HepG2 (cell line): Measurements from ENCODE around the gene USP7. TPM values are rescaled to one million over a fixed set of nuclear protein-coding genes. Genes with fewer than 3 reads are reported as not detected.
A peak's percentile ranks its signal among the peaks of the same experiment; 100 is the strongest.

Experiments
- ARNT2 ChIP-seq: sonication (generic); formaldehyde crosslinking; IDR thresholded peaks from 2 replicates; pipeline ENCODE4 v1.8.0; 2022; ENCODE audit warnings: mild to moderate bottlenecking, low read depth, missing genetic modification reagents, moderate library complexity
- FOXK1 ChIP-seq: sonication (generic); formaldehyde crosslinking; IDR thresholded peaks from 2 replicates; pipeline ENCODE4 v1.4.0; 2020; ENCODE audit warnings: low read depth, missing genetic modification reagents, borderline replicate concordance
- GATAD1 ChIP-seq: IDR thresholded peaks from 2 replicates; pipeline ENCODE4 v1.6.1; 2016; ENCODE audit warnings: missing genetic modification reagents, missing compliant biosample characterization
- LCORL ChIP-seq, 2 experiments: fragments of 450-650 bp in 1 of 2; sonication (generic) in 1 of 2; formaldehyde crosslinking in 1 of 2; IDR thresholded peaks; 2 replicates each; pipeline versions ENCODE4 v1.5.0 to v1.6.1; 2017 to 2020; ENCODE audit warnings: antibody characterized with exemption in 1 of 2, missing genetic modification reagents in 1 of 2
- MAF1 ChIP-seq: sonication (generic); formaldehyde crosslinking; IDR thresholded peaks from 2 replicates; pipeline ENCODE4 v1.5.0; 2020; ENCODE audit warnings: missing genetic modification reagents, borderline replicate concordance
- MIXL1 ChIP-seq: IDR thresholded peaks from 2 replicates; pipeline ENCODE4 v1.6.1; 2016
- MXI1 ChIP-seq: IDR thresholded peaks from 3 replicates; pipeline ENCODE4 v1.6.1; 2012; ENCODE audit warnings: low read depth, low read length, inconsistent platforms, borderline replicate concordance
- NR2C2 ChIP-seq: sonication (generic); formaldehyde crosslinking; IDR thresholded peaks from 2 replicates; pipeline ENCODE4 v1.4.0; 2020; ENCODE audit warnings: missing genetic modification reagents, mild to moderate bottlenecking, moderate library complexity, borderline replicate concordance
- PHF8 ChIP-seq: sonication (generic); formaldehyde crosslinking; IDR thresholded peaks from 2 replicates; pipeline ENCODE4 v1.5.0; 2020; ENCODE audit warnings: missing genetic modification reagents
- PITX1 ChIP-seq: sonication (generic); formaldehyde crosslinking; IDR thresholded peaks from 2 replicates; pipeline ENCODE4 v1.5.1; 2020; ENCODE audit warnings: mild to moderate bottlenecking, missing genetic modification reagents
- SALL1 ChIP-seq: sonication (generic); formaldehyde crosslinking; IDR thresholded peaks from 2 replicates; pipeline ENCODE4 v1.8.0; 2022; ENCODE audit warnings: mild to moderate bottlenecking, missing genetic modification reagents
- SOX13 ChIP-seq, 3 experiments: fragments of 450-650 bp in 1 of 3; sonication (generic) in 1 of 3; formaldehyde crosslinking in 1 of 3; IDR thresholded peaks in 2 of 3; conservative IDR thresholded peaks in 1 of 3; 2 replicates each; pipeline versions ENCODE4 v1.5.0 to v1.6.1; 2016 to 2020; ENCODE audit warnings: antibody characterized with exemption in 1 of 3, mild to moderate bottlenecking in 1 of 3, missing compliant biosample characterization in 1 of 3, missing genetic modification reagents in 1 of 3, moderate library complexity in 1 of 3
- SOX6 ChIP-seq, 2 experiments: fragments of 450-650 bp in 1 of 2; sonication (generic) in 1 of 2; formaldehyde crosslinking in 1 of 2; IDR thresholded peaks; 2 replicates each; pipeline versions ENCODE4 v1.4.0 to v1.6.1; 2017 to 2020; ENCODE audit warnings: antibody characterized with exemption in 1 of 2, mild to moderate bottlenecking in 1 of 2, missing genetic modification reagents in 1 of 2
- ZFY ChIP-seq: sonication (generic); formaldehyde crosslinking; IDR thresholded peaks from 2 replicates; pipeline ENCODE4 v1.4.0; 2020; ENCODE audit warnings: missing genetic modification reagents
- ZIK1 ChIP-seq: sonication (generic); formaldehyde crosslinking; IDR thresholded peaks from 2 replicates; pipeline ENCODE4 v1.5.0; 2020; ENCODE audit warnings: mild to moderate bottlenecking, low read depth, missing genetic modification reagents, borderline replicate concordance
- ZNF296 ChIP-seq: sonication (generic); formaldehyde crosslinking; conservative IDR thresholded peaks from 2 replicates; pipeline ENCODE4 v1.5.0; 2020; ENCODE audit warnings: mild to moderate bottlenecking, missing genetic modification reagents
- ZNF546 ChIP-seq: sonication (generic); formaldehyde crosslinking; conservative IDR thresholded peaks from 2 replicates; pipeline ENCODE4 v1.8.1; 2023; ENCODE audit warnings: mild to moderate bottlenecking, missing genetic modification reagents
- ZNF678 ChIP-seq: sonication (generic); formaldehyde crosslinking; IDR thresholded peaks from 2 replicates; pipeline ENCODE4 v1.4.0; 2020; ENCODE audit warnings: mild to moderate bottlenecking, missing genetic modification reagents
- ZNF772 ChIP-seq: sonication (generic); formaldehyde crosslinking; IDR thresholded peaks from 2 replicates; pipeline ENCODE4 v1.5.0; 2020; ENCODE audit warnings: mild to moderate bottlenecking, missing genetic modification reagents
- polyA plus RNA-seq, 8 experiments: library from polyadenylated mRNA; depleted of rRNA in 3 of 8; stranded (reverse) in 7 of 8; unstranded in 1 of 8; fragments of >200 nt; fragmentation: Illumina TruSeq in 4 of 8; extraction: Trizol in 4 of 8; gene quantifications; 2 replicates each; pipeline versions ENCODE4 v1.2.1 to v1.2.3, GENCODE V29; 2011 to 2016; ENCODE audit warnings: low read depth in 4 of 8, missing spikeins in 1 of 8, mixed read lengths in 1 of 8; ENCODE audit not compliant: insufficient read depth in 1 of 8
- total RNA-seq, 5 experiments: library from RNA; depleted of rRNA; stranded (reverse); fragments of >200 nt; fragmentation: Illumina TruSeq; extraction: Trizol; gene quantifications; 2 replicates each; pipeline ENCODE4 v1.2.3, GENCODE V29; 2016; ENCODE audit warnings: low read depth in 1 of 5
- TF ChIP-seq, protein P1 (sequence below): sonication (generic); formaldehyde crosslinking; conservative IDR thresholded peaks from 2 replicates; pipeline ENCODE4 v1.4.0; 2020; ENCODE audit warnings: mild to moderate bottlenecking, missing genetic modification reagents, moderate library complexity
- TF ChIP-seq, protein P2 (sequence below): fragments of 450-650 bp; IDR thresholded peaks from 2 replicates; pipeline ENCODE4 v1.6.1; 2017; ENCODE audit warnings: mild to moderate bottlenecking
- TF ChIP-seq, protein P3 (sequence below): IDR thresholded peaks from 2 replicates; pipeline ENCODE4 v1.6.1; 2016

The USP7 gene
- total and polyA plus RNA-seq, 2 of the 13 experiments (the other 11 are each of a cell fraction or from before 2014, with no cell fraction given) = 52.5 to 173 TPM

DNA sequence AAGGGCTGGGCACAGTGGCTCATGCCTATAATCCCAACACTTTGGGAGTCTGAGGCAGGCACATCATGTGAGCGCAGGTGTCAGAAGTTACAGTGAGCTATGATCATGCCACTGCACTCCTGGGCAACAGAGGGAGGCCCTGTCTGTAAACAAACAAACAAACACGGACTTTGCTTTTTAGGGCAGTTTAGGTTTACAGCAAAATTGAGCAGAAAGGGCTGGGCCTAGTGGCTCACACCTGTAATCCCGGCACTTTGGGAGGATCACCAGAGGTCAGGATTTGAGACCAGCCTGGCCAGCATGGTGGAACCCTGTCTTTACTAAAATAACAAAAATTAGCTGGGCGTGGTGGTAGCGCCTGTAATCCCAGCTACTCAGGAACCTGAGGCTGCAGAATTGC, 91.6 kb downstream of the USP7 start (continued):
- TF ChIP-seq SALL1 (CRISPR knock-in tag) (0 out of 2 replicates have a peak, but pooled peaks have one; percentile 25), ZIK1 (CRISPR knock-in tag) (0 out of 2 replicates have a peak, but pooled peaks have one; percentile 30), ZNF546 (CRISPR knock-in tag) (no peak), MXI1 (peak; percentile 17; the same call in 1 of the 3 replicates), FOXK1 (CRISPR knock-in tag) (peak; percentile 53; the same call in 1 of the 2 replicates), PHF8 (CRISPR knock-in tag) (0 out of 2 replicates have a peak, but pooled peaks have one; percentile 6), GATAD1 (CRISPR knock-in tag) (peak; percentile 40; the same call in 1 of the 2 replicates), ARNT2 (CRISPR knock-in tag) (0 out of 2 replicates have a peak, but pooled peaks have one; percentile 25), NR2C2 (CRISPR knock-in tag) (0 out of 2 replicates have a peak, but pooled peaks have one; percentile 18), MIXL1 (CRISPR knock-in tag) (no peak), LCORL (IDR thresholded peaks at IDR 0.05) (no peak), LCORL (CRISPR knock-in tag; IDR thresholded peaks at IDR 0.05) (peak; percentile 19; the same call in 1 of the 2 replicates), SOX6 (IDR thresholded peaks at IDR 0.05) (no peak), SOX6 (CRISPR knock-in tag; IDR thresholded peaks at IDR 0.05) (peak; percentile 11), ZFY (0 out of 2 replicates have a peak, but pooled peaks have one; percentile 37), ZNF772 (CRISPR knock-in tag) (0 out of 2 replicates have a peak, but pooled peaks have one; percentile 40), ZNF296 (no peak), ZNF678 (CRISPR knock-in tag) (peak; percentile 55; the same call in 1 of the 2 replicates), PITX1 (CRISPR knock-in tag) (0 out of 2 replicates have a peak, but pooled peaks have one; percentile 19), MAF1 (CRISPR knock-in tag) (no peak), SOX13 (IDR thresholded peaks at IDR 0.05) (no peak), SOX13 (CRISPR knock-in tag; conservative IDR thresholded peaks at IDR 0.05 in 1 of 2, IDR thresholded peaks at IDR 0.05 in 1 of 2) (peak in 1 of 2 experiments; percentile 25; a peak in 1 of 4 replicates)
- TF ChIP-seq, protein P1, sequence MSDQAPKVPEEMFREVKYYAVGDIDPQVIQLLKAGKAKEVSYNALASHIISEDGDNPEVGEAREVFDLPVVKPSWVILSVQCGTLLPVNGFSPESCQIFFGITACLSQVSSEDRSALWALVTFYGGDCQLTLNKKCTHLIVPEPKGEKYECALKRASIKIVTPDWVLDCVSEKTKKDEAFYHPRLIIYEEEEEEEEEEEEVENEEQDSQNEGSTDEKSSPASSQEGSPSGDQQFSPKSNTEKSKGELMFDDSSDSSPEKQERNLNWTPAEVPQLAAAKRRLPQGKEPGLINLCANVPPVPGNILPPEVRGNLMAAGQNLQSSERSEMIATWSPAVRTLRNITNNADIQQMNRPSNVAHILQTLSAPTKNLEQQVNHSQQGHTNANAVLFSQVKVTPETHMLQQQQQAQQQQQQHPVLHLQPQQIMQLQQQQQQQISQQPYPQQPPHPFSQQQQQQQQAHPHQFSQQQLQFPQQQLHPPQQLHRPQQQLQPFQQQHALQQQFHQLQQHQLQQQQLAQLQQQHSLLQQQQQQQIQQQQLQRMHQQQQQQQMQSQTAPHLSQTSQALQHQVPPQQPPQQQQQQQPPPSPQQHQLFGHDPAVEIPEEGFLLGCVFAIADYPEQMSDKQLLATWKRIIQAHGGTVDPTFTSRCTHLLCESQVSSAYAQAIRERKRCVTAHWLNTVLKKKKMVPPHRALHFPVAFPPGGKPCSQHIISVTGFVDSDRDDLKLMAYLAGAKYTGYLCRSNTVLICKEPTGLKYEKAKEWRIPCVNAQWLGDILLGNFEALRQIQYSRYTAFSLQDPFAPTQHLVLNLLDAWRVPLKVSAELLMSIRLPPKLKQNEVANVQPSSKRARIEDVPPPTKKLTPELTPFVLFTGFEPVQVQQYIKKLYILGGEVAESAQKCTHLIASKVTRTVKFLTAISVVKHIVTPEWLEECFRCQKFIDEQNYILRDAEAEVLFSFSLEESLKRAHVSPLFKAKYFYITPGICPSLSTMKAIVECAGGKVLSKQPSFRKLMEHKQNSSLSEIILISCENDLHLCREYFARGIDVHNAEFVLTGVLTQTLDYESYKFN (CRISPR knock-in tag) = peak; percentile 39
- TF ChIP-seq, protein P2, sequence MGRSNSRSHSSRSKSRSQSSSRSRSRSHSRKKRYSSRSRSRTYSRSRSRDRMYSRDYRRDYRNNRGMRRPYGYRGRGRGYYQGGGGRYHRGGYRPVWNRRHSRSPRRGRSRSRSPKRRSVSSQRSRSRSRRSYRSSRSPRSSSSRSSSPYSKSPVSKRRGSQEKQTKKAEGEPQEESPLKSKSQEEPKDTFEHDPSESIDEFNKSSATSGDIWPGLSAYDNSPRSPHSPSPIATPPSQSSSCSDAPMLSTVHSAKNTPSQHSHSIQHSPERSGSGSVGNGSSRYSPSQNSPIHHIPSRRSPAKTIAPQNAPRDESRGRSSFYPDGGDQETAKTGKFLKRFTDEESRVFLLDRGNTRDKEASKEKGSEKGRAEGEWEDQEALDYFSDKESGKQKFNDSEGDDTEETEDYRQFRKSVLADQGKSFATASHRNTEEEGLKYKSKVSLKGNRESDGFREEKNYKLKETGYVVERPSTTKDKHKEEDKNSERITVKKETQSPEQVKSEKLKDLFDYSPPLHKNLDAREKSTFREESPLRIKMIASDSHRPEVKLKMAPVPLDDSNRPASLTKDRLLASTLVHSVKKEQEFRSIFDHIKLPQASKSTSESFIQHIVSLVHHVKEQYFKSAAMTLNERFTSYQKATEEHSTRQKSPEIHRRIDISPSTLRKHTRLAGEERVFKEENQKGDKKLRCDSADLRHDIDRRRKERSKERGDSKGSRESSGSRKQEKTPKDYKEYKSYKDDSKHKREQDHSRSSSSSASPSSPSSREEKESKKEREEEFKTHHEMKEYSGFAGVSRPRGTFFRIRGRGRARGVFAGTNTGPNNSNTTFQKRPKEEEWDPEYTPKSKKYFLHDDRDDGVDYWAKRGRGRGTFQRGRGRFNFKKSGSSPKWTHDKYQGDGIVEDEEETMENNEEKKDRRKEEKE = no peak
- TF ChIP-seq, protein P3, sequence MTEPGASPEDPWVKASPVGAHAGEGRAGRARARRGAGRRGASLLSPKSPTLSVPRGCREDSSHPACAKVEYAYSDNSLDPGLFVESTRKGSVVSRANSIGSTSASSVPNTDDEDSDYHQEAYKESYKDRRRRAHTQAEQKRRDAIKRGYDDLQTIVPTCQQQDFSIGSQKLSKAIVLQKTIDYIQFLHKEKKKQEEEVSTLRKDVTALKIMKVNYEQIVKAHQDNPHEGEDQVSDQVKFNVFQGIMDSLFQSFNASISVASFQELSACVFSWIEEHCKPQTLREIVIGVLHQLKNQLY (CRISPR knock-in tag) = no peak
